Kidney (tissue), 14 donors: ENCODE measurements around the gene IL25. TPM values are rescaled to one million over a fixed set of nuclear protein-coding genes. Genes with fewer than 3 reads are reported as not detected.
"Not testable (repeated sequence)": the region's sequence is repeated elsewhere in the genome, so short reads cannot be mapped to it uniquely, and the experiment has no call there.

Experiments used
- DNase-seq, 5 donors: peaks; one replicate each; pipeline ENCODE4 v3.0.0-alpha.2; 2013 to 2020
- FAIRE-seq: peaks from 2 replicates; lab custom pipeline; 2012; peaks lifted over from hg19 to GRCh38; lab: Jason Lieb, UNC
- H3K27ac ChIP-seq, 2 donors: one replicate each; pipeline ENCODE4 v1.7.0; 2013; ENCODE audit warnings: low read depth in 2 of 2, low read length in 2 of 2, inconsistent platforms in 1 of 2
- H3K27me3 ChIP-seq: one replicate; pipeline ENCODE4 v1.7.1; 2013; ENCODE audit warnings: low read length, inconsistent platforms; ENCODE audit not compliant: control insufficient read depth, insufficient read depth
- H3K36me3 ChIP-seq, 3 donors: one replicate each; pipeline versions ENCODE4 v1.7.0 to v1.7.1; 2013; ENCODE audit warnings: low read length in 3 of 3, control low read depth in 1 of 3, inconsistent platforms in 1 of 3; ENCODE audit not compliant: insufficient read depth in 3 of 3, control insufficient read depth in 2 of 3
- H3K4me1 ChIP-seq, 3 donors: one replicate each; pipeline versions ENCODE4 v1.7.0 to v1.7.1; 2013; ENCODE audit warnings: low read length in 3 of 3, inconsistent platforms in 1 of 3, low read depth in 1 of 3; ENCODE audit not compliant: control insufficient read depth in 2 of 3, insufficient read depth in 2 of 3
- H3K4me3 ChIP-seq, 3 donors: one replicate each; pipeline versions ENCODE4 v1.7.0 to v1.8.1; 2013; ENCODE audit warnings: low read length in 3 of 3, control low read depth in 1 of 3, inconsistent platforms in 1 of 3
- H3K9ac ChIP-seq, 3 donors: one replicate each; pipeline versions ENCODE4 v1.7.0 to v1.7.1; 2013; ENCODE audit warnings: low read length in 3 of 3, control low read depth in 1 of 3, inconsistent platforms in 1 of 3
- H3K9me3 ChIP-seq, 3 donors: one replicate each; pipeline versions ENCODE4 v1.7.0 to v1.7.1; 2013; ENCODE audit warnings: low read length in 3 of 3, control low read depth in 1 of 3, inconsistent platforms in 1 of 3; ENCODE audit not compliant: control insufficient read depth in 2 of 3, insufficient read depth in 1 of 3
- CTCF ChIP-seq: IDR thresholded peaks from 3 replicates; pipeline ENCODE4 v1.5.1; 2012; ENCODE audit warnings: mild to moderate bottlenecking, moderate library complexity, borderline replicate concordance; ENCODE audit not compliant: insufficient read depth; ENCODE audit errors: extremely low read depth
- intact Hi-C: fragments of 100-400 bp; cut with DNase I; formaldehyde crosslinking; loops from one replicate; pipeline ENCODE4 v1.11.1; 2022
- polyA plus RNA-seq: library from polyadenylated mRNA; stranded (reverse); fragments of 350-450 nt; fragmentation: Illumina TruSeq; extraction: RNeasy Lipid Tissue Mini Kit (QIAGEN cat#74804); gene quantifications from one replicate; pipeline ENCODE4 v1.2.3, GENCODE V29; 2014; ENCODE audit warnings: low read depth, low replicate concordance; ENCODE audit not compliant: insufficient read depth
- total RNA-seq: library from RNA; stranded (reverse); fragmentation: NEBNext Ultra II Directional; extraction: Animal tissue kit (Norgen Biotek cat#: 25700); gene quantifications from one replicate; pipeline ENCODE4 v1.2.1, GENCODE V29; 2021
- donor health status: control.
- donor health status: control.
- donor health status: control.
- donor health status: control.
- donor health status: control.
- donor health status: DM: yes; HTN: yes; CAD: no.
- donor health status: Normal renal cell carcinoma (clear cell type).

IL25 gene
- total and polyA plus RNA-seq, 2 donors from 2014 or later = not detected

GRCh38 chr14:23324993-23325392 lies 47.6 kb upstream of the IL25 start:
- FAIRE-seq = no peak
- Histone ChIP-seq H3K9ac (no peak overlapping the region), H3K4me3 (no peak overlapping the region), H3K4me1 (peaks cover 3 to 19% (median 16%) of the 10 kb centered on the region in 3 donors), H3K27ac (no peak overlapping the region), H3K9me3 (no peaks in the 10 kb centered on the region), H3K27me3 (no peaks in the 10 kb centered on the region), H3K36me3 (peaks cover 9 to 25% (median 10%) of the 10 kb centered on the region in 3 donors)
- DNase-seq = no peak
- no peak for TF ChIP-seq CTCF
- intact Hi-C loops = no loop called here

GRCh38 chr14:23325746-23326145 lies 46.9 kb upstream of the IL25 start:
- Histone ChIP-seq H3K36me3 (peaks cover 9 to 25% (median 10%) of the 10 kb centered on the region in 3 donors), H3K4me1 (peaks cover 3 to 19% (median 11%) of the 10 kb centered on the region in 3 donors)
- H3K4me3 ChIP-seq, FAIRE-seq, H3K27me3 ChIP-seq, H3K9me3 ChIP-seq, H3K9ac ChIP-seq, intact Hi-C loops, DNase-seq, H3K27ac ChIP-seq: not testable (repeated sequence)

- TF ChIP-seq CTCF = no peak
- Histone ChIP-seq H3K9ac (no peak overlapping the region), H3K4me1 (peaks cover 3 to 19% (median 11%) of the 10 kb centered on the region in 3 donors), H3K27ac (no peak overlapping the region), H3K4me3 (no peak overlapping the region), H3K36me3 (peaks cover 9 to 25% (median 10%) of the 10 kb centered on the region in 3 donors), H3K27me3 (no peaks in the 10 kb centered on the region), H3K9me3 (no peaks in the 10 kb centered on the region)
- intact Hi-C loops = no loop called here
- FAIRE-seq (no peak), DNase-seq (no peak)
Observed at GRCh38 chr14:23326491-23327332, 45.9 kb upstream of the IL25 start.

- H3K9me3 ChIP-seq = no peaks in the 10 kb centered on the region
- FAIRE-seq = no peak
- no peak overlapping the region for H3K4me3 ChIP-seq
- peaks cover under 1 to 7% (median 3%) of the 10 kb centered on the region in 3 donors for H3K4me1 ChIP-seq
- peak; percentile 77 for TF ChIP-seq CTCF
- peak overlapping the region in 1 of 3 donors; percentile 23 for H3K9ac ChIP-seq
- no peaks in the 10 kb centered on the region for H3K27me3 ChIP-seq
- no peak overlapping the region for H3K27ac ChIP-seq
- peaks cover 9 to 19% (median 10%) of the 10 kb centered on the region in 3 donors for H3K36me3 ChIP-seq
- intact Hi-C loops = no loop called here
- peak in 4 of 5 donors; percentile 77 to 90 (median 81) for DNase-seq
Observed at GRCh38 chr14:23327947-23328744, 44.5 kb upstream of the IL25 start.
